Right atrium auricular region (tissue), 2 donors: ENCODE results near the gene CREB5. TPM values are rescaled to one million over a fixed set of nuclear protein-coding genes. Genes with fewer than 3 reads are reported as not detected.

Experiments used
- DNase-seq: peaks from one replicate; pipeline ENCODE4 v3.0.0-alpha.2; 2019; ENCODE audit warnings: low spot score
- H3K27ac ChIP-seq, 2 donors: fragments of 200-600 bp; sonication (generic); 1 replicate in 1 of 2; 2 replicates in 1 of 2; pipeline ENCODE4 v1.5.1; 2016 to 2019
- H3K27me3 ChIP-seq, 2 donors: fragments of 200-600 bp; sonication (generic); one replicate each; pipeline versions ENCODE4 v1.5.1 to v1.6.0; 2017 to 2019
- H3K36me3 ChIP-seq: fragments of 200-600 bp; sonication (generic); one replicate; pipeline ENCODE4 v1.5.1; 2016
- H3K4me1 ChIP-seq, 2 donors: fragments of 200-600 bp; sonication (generic); one replicate each; pipeline versions ENCODE4 v1.5.1 to v1.6.0; 2017 to 2019
- H3K4me3 ChIP-seq, 2 donors: fragments of 200-600 bp; sonication (generic); 1 replicate in 1 of 2; 2 replicates in 1 of 2; pipeline ENCODE4 v1.5.1; 2017 to 2019; ENCODE audit warnings: mild to moderate bottlenecking in 1 of 2, moderate library complexity in 1 of 2
- H3K9me3 ChIP-seq, 2 donors: fragments of 200-600 bp; sonication (generic); one replicate each; pipeline ENCODE4 v1.5.1; 2019
- CTCF ChIP-seq, 2 donors: fragments of 200-600 bp; sonication (generic); IDR thresholded peaks; one replicate each; pipeline ENCODE4 v1.5.1; 2019; ENCODE audit warnings: antibody characterized with exemption in 2 of 2
- total RNA-seq, 2 donors: library from RNA; depleted of rRNA; stranded (reverse); fragments of >200 nt; gene quantifications; one replicate each; pipeline ENCODE4 v1.1.0, GENCODE V29; 2016

CREB5 gene
- total RNA-seq, 2 donors from 2014 or later, result 10.5 to 20.8 TPM

GRCh38 chr7:28554802-28555471, 142.6 kb downstream of the CREB5 start:
- Histone ChIP-seq H3K27ac (no peak overlapping the region), H3K9me3 (no peaks in the 10 kb centered on the region), H3K4me1 (no peaks in the 10 kb centered on the region), H3K27me3 (no peaks in the 10 kb centered on the region), H3K36me3 (no peaks in the 10 kb centered on the region), H3K4me3 (no peak overlapping the region)
- no peak for DNase-seq
- no peak for TF ChIP-seq CTCF (IDR thresholded peaks at IDR 0.05)

- no peaks in the 10 kb centered on the region for H3K36me3 ChIP-seq
- DNase-seq, result no peak
- no peaks in the 10 kb centered on the region for H3K9me3 ChIP-seq
- H3K27ac ChIP-seq, result no peak overlapping the region
- no peaks in the 10 kb centered on the region for H3K27me3 ChIP-seq
- TF ChIP-seq CTCF (IDR thresholded peaks at IDR 0.05), result no peak
- no peaks in the 10 kb centered on the region for H3K4me1 ChIP-seq
- H3K4me3 ChIP-seq, result no peak overlapping the region
Observed at GRCh38 chr7:28556025-28556424, 143.7 kb downstream of the CREB5 start.

GRCh38 chr7:28556671-28557070, 144.4 kb downstream of the CREB5 start:
- Histone ChIP-seq H3K4me1 (no peaks in the 10 kb centered on the region), H3K27me3 (no peaks in the 10 kb centered on the region), H3K4me3 (no peak overlapping the region), H3K9me3 (no peaks in the 10 kb centered on the region), H3K36me3 (no peaks in the 10 kb centered on the region), H3K27ac (no peak overlapping the region)
- TF ChIP-seq CTCF (IDR thresholded peaks at IDR 0.05), result no peak
- no peak for DNase-seq

- Histone ChIP-seq H3K27ac (no peak overlapping the region), H3K27me3 (no peaks in the 10 kb centered on the region), H3K4me3 (no peak overlapping the region), H3K36me3 (no peaks in the 10 kb centered on the region), H3K4me1 (no peaks in the 10 kb centered on the region), H3K9me3 (no peaks in the 10 kb centered on the region)
- no peak for TF ChIP-seq CTCF (IDR thresholded peaks at IDR 0.05)
- no peak for DNase-seq
Observed at GRCh38 chr7:28558236-28558635, 145.9 kb downstream of the CREB5 start.

GRCh38 chr7:28560767-28561166, 148.4 kb downstream of the CREB5 start:
- no peaks in the 10 kb centered on the region for H3K9me3 ChIP-seq
- no peak for DNase-seq

More at GRCh38 chr7:28560767-28561166, 148.4 kb downstream of the CREB5 start:
- no peak for TF ChIP-seq CTCF (IDR thresholded peaks at IDR 0.05)
- H3K27ac ChIP-seq, result no peak overlapping the region
- no peaks in the 10 kb centered on the region for H3K27me3 ChIP-seq
- H3K36me3 ChIP-seq, result no peaks in the 10 kb centered on the region
- H3K4me1 ChIP-seq, result no peaks in the 10 kb centered on the region
- no peak overlapping the region for H3K4me3 ChIP-seq
